HEK293 (cell line): ENCODE data around the gene TLK1.

ENCODE experiments used
- CTCF ChIA-PET: fragments of 350-600 bp; formaldehyde crosslinking; extraction: SDS; loops from one replicate; lab custom pipeline; 2021; ENCODE audit warnings: antibody characterized with exemption; lab: Yijun Ruan, JAX
- POLR2A ChIA-PET: fragments of 300-600 bp; formaldehyde crosslinking; extraction: SDS; loops from one replicate; lab custom pipeline; 2020; ENCODE audit warnings: antibody characterized with exemption, inconsistent platforms; lab: Yijun Ruan, JAX
- H3K27ac ChIP-seq: fragments of 200-500 bp; sonication (Bioruptor generic); 2 replicates; pipeline ENCODE4 v1.5.1; 2014; ENCODE audit warnings: low read depth, low read length, control low read depth, inconsistent platforms; ENCODE audit errors: extremely low read depth
- H3K36me3 ChIP-seq, 2 experiments: fragments of 200-500 bp in 1 of 2; sonication (Bioruptor generic) in 1 of 2; 1 replicate in 1 of 2; 2 replicates in 1 of 2; pipeline ENCODE4 v1.5.1; 2014 to 2017; ENCODE audit warnings: inconsistent platforms in 2 of 2, low read length in 2 of 2; ENCODE audit not compliant: control insufficient read depth in 2 of 2, insufficient read depth in 1 of 2
- H3K4me1 ChIP-seq: fragments of 200-500 bp; sonication (Bioruptor generic); 2 replicates; pipeline ENCODE4 v1.5.1; 2014; ENCODE audit warnings: mild to moderate bottlenecking, low read length, inconsistent platforms; ENCODE audit not compliant: control insufficient read depth, insufficient read depth
- H3K4me3 ChIP-seq: 2 replicates; pipeline ENCODE4 v1.5.1; 2011; ENCODE audit warnings: low read depth, mild to moderate bottlenecking, control low read depth, low read length, moderate library complexity
- H3K9me3 ChIP-seq: fragments of 200-500 bp; sonication (Bioruptor generic); 2 replicates; pipeline ENCODE4 v1.5.1; 2014; ENCODE audit warnings: low read depth, low read length, inconsistent platforms; ENCODE audit not compliant: control insufficient read depth, insufficient read depth
- KLF1 ChIP-seq: fragments of 450-650 bp; formaldehyde crosslinking; IDR thresholded peaks from 2 replicates; pipeline ENCODE4 v1.5.1; 2016; ENCODE audit warnings: missing biosample characterization, missing genetic modification characterization
- KLF7 ChIP-seq: fragments of 450-650 bp; formaldehyde crosslinking; IDR thresholded peaks from 2 replicates; pipeline ENCODE4 v1.5.1; 2016; ENCODE audit warnings: missing biosample characterization, missing genetic modification characterization, borderline replicate concordance
- MEIS1 ChIP-seq: sonication (generic); formaldehyde crosslinking; IDR thresholded peaks from 2 replicates; pipeline ENCODE4 v1.8.1; 2022; ENCODE audit warnings: missing genetic modification reagents, mild to moderate bottlenecking, borderline replicate concordance
- RBAK ChIP-seq: fragments of 450-650 bp; formaldehyde crosslinking; IDR thresholded peaks from 2 replicates; pipeline ENCODE4 v1.5.1; 2016; ENCODE audit warnings: missing biosample characterization, missing genetic modification characterization
- REPIN1 ChIP-seq: fragments of 450-650 bp; formaldehyde crosslinking; IDR thresholded peaks from 2 replicates; pipeline ENCODE4 v1.5.1; 2017; ENCODE audit warnings: missing biosample characterization, missing genetic modification characterization, low read depth
- SP3 ChIP-seq: fragments of 450-650 bp; formaldehyde crosslinking; IDR thresholded peaks from 2 replicates; pipeline ENCODE4 v1.5.1; 2016; ENCODE audit warnings: missing biosample characterization, missing genetic modification characterization
- ZBTB8A ChIP-seq: fragments of 450-650 bp; formaldehyde crosslinking; IDR thresholded peaks from 2 replicates; pipeline ENCODE4 v1.5.1; 2016; ENCODE audit warnings: missing biosample characterization, missing genetic modification characterization
- ZNF16 ChIP-seq: fragments of 450-650 bp; formaldehyde crosslinking; IDR thresholded peaks from 2 replicates; pipeline ENCODE4 v1.5.1; 2016; ENCODE audit warnings: low read depth, missing biosample characterization, missing genetic modification characterization
- ZNF19 ChIP-seq: fragments of 450-650 bp; formaldehyde crosslinking; IDR thresholded peaks from 2 replicates; pipeline ENCODE4; 2016; ENCODE audit warnings: missing biosample characterization, missing genetic modification characterization, low read depth
- ZNF292 ChIP-seq: fragments of 450-650 bp; formaldehyde crosslinking; IDR thresholded peaks from 2 replicates; pipeline ENCODE4 v1.5.1; 2016; ENCODE audit warnings: low read depth, missing biosample characterization, missing genetic modification characterization, borderline replicate concordance
- ZNF501 ChIP-seq: fragments of 450-650 bp; formaldehyde crosslinking; IDR thresholded peaks from 2 replicates; pipeline ENCODE4 v1.5.1; 2016; ENCODE audit warnings: missing biosample characterization, missing genetic modification characterization
- ZNF544 ChIP-seq: fragments of 450-650 bp; formaldehyde crosslinking; IDR thresholded peaks from 2 replicates; pipeline ENCODE4 v1.5.0; 2017; ENCODE audit warnings: missing biosample characterization, missing genetic modification characterization
- ZNF585B ChIP-seq: fragments of 450-650 bp; formaldehyde crosslinking; IDR thresholded peaks from 2 replicates; pipeline ENCODE4 v1.5.1; 2016; ENCODE audit warnings: missing biosample characterization, missing genetic modification characterization
- ZNF621 ChIP-seq: fragments of 450-650 bp; formaldehyde crosslinking; IDR thresholded peaks from 2 replicates; pipeline ENCODE4 v1.5.1; 2017; ENCODE audit warnings: missing biosample characterization, missing genetic modification characterization
- ZNF624 ChIP-seq: fragments of 450-650 bp; formaldehyde crosslinking; IDR thresholded peaks from 2 replicates; pipeline ENCODE4 v1.5.1; 2017; ENCODE audit warnings: missing biosample characterization, missing genetic modification characterization
- ZNF639 ChIP-seq: fragments of 450-650 bp; formaldehyde crosslinking; IDR thresholded peaks from 2 replicates; pipeline ENCODE4 v1.5.1; 2016; ENCODE audit warnings: missing biosample characterization, missing genetic modification characterization
- ZNF664 ChIP-seq: fragments of 450-650 bp; formaldehyde crosslinking; IDR thresholded peaks from 2 replicates; pipeline ENCODE4 v1.5.1; 2016; ENCODE audit warnings: missing biosample characterization, missing genetic modification characterization
- ZNF670 ChIP-seq: fragments of 450-650 bp; formaldehyde crosslinking; IDR thresholded peaks from 2 replicates; pipeline ENCODE4 v1.5.1; 2016; ENCODE audit warnings: missing biosample characterization, missing genetic modification characterization, low read depth
- ZNF707 ChIP-seq: fragments of 450-650 bp; formaldehyde crosslinking; IDR thresholded peaks from 2 replicates; pipeline ENCODE4 v1.5.1; 2016; ENCODE audit warnings: missing biosample characterization, missing genetic modification characterization
- ZNF747 ChIP-seq: fragments of 450-650 bp; formaldehyde crosslinking; IDR thresholded peaks from 2 replicates; pipeline ENCODE4 v1.5.1; 2016; ENCODE audit warnings: missing biosample characterization, missing genetic modification characterization
- ZNF777 ChIP-seq: fragments of 450-650 bp; formaldehyde crosslinking; IDR thresholded peaks from 2 replicates; pipeline ENCODE4 v1.5.1; 2017; ENCODE audit warnings: missing biosample characterization, missing genetic modification characterization, borderline replicate concordance
- ZNF830 ChIP-seq: fragments of 450-650 bp; IDR thresholded peaks from 2 replicates; pipeline ENCODE4 v1.5.0; 2018; ENCODE audit warnings: missing biosample characterization, missing genetic modification characterization, low read depth, mild to moderate bottlenecking, moderate library complexity
- TF ChIP-seq, protein P1 (sequence below): fragments of 450-650 bp; formaldehyde crosslinking; IDR thresholded peaks from 2 replicates; pipeline ENCODE4 v1.5.1; 2016; ENCODE audit warnings: missing biosample characterization, missing genetic modification characterization, low read depth
- TF ChIP-seq, protein P2 (sequence below): fragments of 450-650 bp; formaldehyde crosslinking; IDR thresholded peaks from 2 replicates; pipeline ENCODE4 v1.5.1; 2017; ENCODE audit warnings: missing biosample characterization, missing genetic modification characterization
- TF ChIP-seq, protein P3 (sequence below): fragments of 450-650 bp; formaldehyde crosslinking; IDR thresholded peaks from 2 replicates; pipeline ENCODE4 v1.5.1; 2016; ENCODE audit warnings: missing biosample characterization, missing genetic modification characterization
- TF ChIP-seq, protein P4 (sequence below): fragments of 450-650 bp; formaldehyde crosslinking; IDR thresholded peaks from 2 replicates; pipeline ENCODE4 v1.5.1; 2016; ENCODE audit warnings: missing biosample characterization, missing genetic modification characterization

The TLK1 gene

GRCh38 chr2:171176516-171176915, 15.8 kb upstream of the TLK1 start:
- H3K4me3 ChIP-seq, result no peak overlapping the region
- TF ChIP-seq ZNF621, result no peak
- TF ChIP-seq ZNF624 (tag by site-specific recombination), result no peak
- TF ChIP-seq REPIN1 (tag by site-specific recombination), result no peak
- TF ChIP-seq ZNF747 (tag by site-specific recombination), result no peak
- TF ChIP-seq MEIS1 (CRISPR knock-in tag), result no peak
- TF ChIP-seq ZNF19, result no peak
- TF ChIP-seq ZNF16 (tag by site-specific recombination), result no peak
- TF ChIP-seq ZNF585B (tag by site-specific recombination), result no peak
- H3K36me3 ChIP-seq, result no peaks in the 10 kb centered on the region
- no peak overlapping the region for H3K27ac ChIP-seq
- no peaks in the 10 kb centered on the region for H3K9me3 ChIP-seq
- H3K4me1 ChIP-seq, result no peaks in the 10 kb centered on the region
- ChIA-PET CTCF (no interaction called here), POLR2A (no interaction called here)

DNA sequence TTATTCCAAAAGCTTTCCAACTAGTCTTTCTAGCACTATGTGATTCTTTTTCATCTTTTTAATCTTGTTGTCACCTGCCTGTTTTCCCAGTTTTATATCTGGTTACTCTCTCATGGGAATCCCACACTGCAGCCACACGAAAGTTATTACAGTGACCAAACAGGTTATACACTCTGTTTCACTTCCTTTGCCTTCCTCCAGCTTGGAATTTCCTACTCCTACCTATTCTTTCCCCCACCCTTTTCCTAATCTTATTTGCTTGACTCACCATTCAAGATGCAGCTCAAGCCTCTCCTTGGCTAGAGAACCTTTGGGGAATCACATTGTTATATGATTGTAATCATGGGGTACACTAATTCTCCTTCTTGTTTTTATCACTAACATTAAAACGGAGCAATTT, 13.4 kb upstream of the TLK1 start:
- Histone ChIP-seq H3K4me3 (no peak overlapping the region), H3K9me3 (no peaks in the 10 kb centered on the region), H3K27ac (no peak overlapping the region), H3K36me3 (no peaks in the 10 kb centered on the region)
- POLR2A ChIA-PET, result no interaction called here
- TF ChIP-seq ZNF292 (tag by site-specific recombination) (no peak), ZNF707 (tag by site-specific recombination) (no peak), SP3 (tag by site-specific recombination) (no peak), ZNF830 (tag by site-specific recombination) (no peak), RBAK (tag by site-specific recombination) (no peak), ZNF544 (tag by site-specific recombination) (no peak), ZNF670 (tag by site-specific recombination) (no peak)
- TF ChIP-seq, all 188 proteins: peak for 0
- CTCF ChIA-PET, result interaction anchor here (1.2 kb wide), 1 partner anchor 242 kb away, joined by 5 read pairs; no protein-coding TSS in a partner anchor
- H3K4me1 ChIP-seq, result no peaks in the 10 kb centered on the region

GRCh38 chr2:171173087-171173486, 12.4 kb upstream of the TLK1 start:
- POLR2A ChIA-PET, result no interaction called here
- Histone ChIP-seq H3K27ac (no peak overlapping the region), H3K9me3 (no peaks in the 10 kb centered on the region), H3K36me3 (no peaks in the 10 kb centered on the region), H3K4me1 (no peaks in the 10 kb centered on the region), H3K4me3 (no peak overlapping the region)
- CTCF ChIA-PET, result interaction anchor here (0.5 to 1.2 kb wide), 3 partner anchors 33 to 248 kb away, joined by 3 to 5 read pairs (median 3); no protein-coding TSS in a partner anchor
- TF ChIP-seq ZNF639 (tag by site-specific recombination) (no peak), KLF1 (tag by site-specific recombination) (no peak), ZNF777 (tag by site-specific recombination) (no peak), ZNF664 (tag by site-specific recombination) (no peak), ZBTB8A (no peak), ZNF501 (no peak), KLF7 (no peak)
- TF ChIP-seq, protein P1, sequence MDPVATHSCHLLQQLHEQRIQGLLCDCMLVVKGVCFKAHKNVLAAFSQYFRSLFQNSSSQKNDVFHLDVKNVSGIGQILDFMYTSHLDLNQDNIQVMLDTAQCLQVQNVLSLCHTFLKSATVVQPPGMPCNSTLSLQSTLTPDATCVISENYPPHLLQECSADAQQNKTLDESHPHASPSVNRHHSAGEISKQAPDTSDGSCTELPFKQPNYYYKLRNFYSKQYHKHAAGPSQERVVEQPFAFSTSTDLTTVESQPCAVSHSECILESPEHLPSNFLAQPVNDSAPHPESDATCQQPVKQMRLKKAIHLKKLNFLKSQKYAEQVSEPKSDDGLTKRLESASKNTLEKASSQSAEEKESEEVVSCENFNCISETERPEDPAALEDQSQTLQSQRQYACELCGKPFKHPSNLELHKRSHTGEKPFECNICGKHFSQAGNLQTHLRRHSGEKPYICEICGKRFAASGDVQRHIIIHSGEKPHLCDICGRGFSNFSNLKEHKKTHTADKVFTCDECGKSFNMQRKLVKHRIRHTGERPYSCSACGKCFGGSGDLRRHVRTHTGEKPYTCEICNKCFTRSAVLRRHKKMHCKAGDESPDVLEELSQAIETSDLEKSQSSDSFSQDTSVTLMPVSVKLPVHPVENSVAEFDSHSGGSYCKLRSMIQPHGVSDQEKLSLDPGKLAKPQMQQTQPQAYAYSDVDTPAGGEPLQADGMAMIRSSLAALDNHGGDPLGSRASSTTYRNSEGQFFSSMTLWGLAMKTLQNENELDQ, result no peak
- TF ChIP-seq, protein P2, sequence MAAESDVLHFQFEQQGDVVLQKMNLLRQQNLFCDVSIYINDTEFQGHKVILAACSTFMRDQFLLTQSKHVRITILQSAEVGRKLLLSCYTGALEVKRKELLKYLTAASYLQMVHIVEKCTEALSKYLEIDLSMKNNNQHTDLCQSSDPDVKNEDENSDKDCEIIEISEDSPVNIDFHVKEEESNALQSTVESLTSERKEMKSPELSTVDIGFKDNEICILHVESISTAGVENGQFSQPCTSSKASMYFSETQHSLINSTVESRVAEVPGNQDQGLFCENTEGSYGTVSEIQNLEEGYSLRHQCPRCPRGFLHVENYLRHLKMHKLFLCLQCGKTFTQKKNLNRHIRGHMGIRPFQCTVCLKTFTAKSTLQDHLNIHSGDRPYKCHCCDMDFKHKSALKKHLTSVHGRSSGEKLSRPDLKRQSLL (tag by site-specific recombination), result no peak
- TF ChIP-seq, protein P3, sequence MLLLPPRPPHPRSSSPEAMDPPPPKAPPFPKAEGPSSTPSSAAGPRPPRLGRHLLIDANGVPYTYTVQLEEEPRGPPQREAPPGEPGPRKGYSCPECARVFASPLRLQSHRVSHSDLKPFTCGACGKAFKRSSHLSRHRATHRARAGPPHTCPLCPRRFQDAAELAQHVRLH (tag by site-specific recombination), result no peak
- TF ChIP-seq, protein P4, sequence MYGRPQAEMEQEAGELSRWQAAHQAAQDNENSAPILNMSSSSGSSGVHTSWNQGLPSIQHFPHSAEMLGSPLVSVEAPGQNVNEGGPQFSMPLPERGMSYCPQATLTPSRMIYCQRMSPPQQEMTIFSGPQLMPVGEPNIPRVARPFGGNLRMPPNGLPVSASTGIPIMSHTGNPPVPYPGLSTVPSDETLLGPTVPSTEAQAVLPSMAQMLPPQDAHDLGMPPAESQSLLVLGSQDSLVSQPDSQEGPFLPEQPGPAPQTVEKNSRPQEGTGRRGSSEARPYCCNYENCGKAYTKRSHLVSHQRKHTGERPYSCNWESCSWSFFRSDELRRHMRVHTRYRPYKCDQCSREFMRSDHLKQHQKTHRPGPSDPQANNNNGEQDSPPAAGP, result no peak
